NCI-H2029 (cell line): Measurements from ENCODE around the gene GAGE13.
"Not testable (repeated sequence)": the region's sequence is repeated elsewhere in the genome, so short reads cannot be mapped to it uniquely, and the experiment has no call there.

Experiments used
- DNase-seq: peaks from one replicate; lab custom pipeline; 2025; lab: John Stamatoyannopoulos, UW

Gene GAGE13

DNA sequence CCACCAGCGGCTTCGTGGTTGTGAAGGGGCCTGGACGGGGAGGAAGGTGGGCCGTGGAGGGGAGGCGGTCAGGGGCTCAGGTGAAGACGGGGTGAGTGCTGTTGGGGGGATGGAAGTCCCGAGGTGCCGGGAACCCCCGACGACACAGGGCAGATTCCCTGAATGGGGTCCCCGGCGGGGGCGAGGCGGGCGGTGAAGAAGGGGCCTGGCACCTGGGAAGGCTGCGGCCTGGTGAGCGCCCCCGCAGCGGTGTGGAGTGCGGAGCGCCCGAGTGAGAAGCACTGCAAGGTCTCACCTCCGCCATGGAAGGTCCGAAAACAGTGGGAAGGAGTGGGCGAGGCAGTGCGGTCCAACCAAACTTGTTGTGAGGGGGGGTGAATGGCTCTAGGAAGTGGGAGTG, 459 bp downstream of the GAGE13 start:
- DNase-seq = not testable (repeated sequence)

DNA sequence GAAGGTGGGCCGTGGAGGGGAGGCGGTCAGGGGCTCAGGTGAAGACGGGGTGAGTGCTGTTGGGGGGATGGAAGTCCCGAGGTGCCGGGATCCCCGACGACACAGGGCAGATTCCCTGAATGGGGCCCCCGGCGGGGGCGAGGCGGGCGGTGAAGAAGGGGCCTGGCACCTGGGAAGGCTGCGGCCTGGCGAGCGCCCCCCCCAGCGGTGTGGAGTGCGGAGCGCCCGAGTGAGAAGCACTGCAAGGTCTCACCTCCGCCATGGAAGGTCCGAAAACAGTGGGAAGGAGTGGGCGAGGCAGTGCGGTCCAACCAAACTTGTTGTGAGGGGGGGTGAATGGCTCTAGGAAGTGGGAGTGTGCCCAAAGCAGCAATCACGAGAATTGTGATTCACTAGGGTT, 10.1 kb downstream of the GAGE13 start:
- not testable (repeated sequence) for DNase-seq

DNA sequence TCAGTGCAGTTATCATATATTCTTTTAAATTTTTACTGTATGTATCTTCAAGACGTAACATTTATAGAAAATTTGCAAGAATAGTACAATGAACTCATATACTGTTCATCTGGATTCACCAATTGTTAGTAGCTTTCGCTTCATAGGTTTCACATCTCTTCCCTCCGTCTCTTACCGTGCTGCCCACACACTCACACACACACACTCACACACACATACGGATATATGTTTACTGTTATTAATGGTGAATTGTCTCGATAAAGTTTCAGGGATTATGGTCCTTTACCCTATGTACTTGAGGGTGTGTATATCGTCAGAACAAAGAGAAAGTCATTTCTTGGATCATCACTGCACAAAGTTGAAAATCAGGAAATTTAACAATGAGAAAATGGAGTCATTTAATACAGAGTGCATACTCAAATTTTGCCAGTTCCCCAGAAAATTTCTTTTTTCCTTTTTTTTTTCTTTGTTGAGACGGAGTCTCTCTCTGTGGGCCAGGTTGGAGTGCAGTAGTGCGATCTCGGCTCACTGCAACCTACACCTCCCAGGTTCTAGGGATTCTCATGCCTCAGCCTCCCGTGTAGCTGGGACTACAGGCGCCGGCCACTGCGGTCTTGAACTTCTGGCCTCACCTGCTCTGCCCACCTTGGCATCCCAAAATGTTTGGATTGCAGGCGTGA, 13.3 kb downstream of the GAGE13 start:
- DNase-seq = not testable (repeated sequence)

DNA sequence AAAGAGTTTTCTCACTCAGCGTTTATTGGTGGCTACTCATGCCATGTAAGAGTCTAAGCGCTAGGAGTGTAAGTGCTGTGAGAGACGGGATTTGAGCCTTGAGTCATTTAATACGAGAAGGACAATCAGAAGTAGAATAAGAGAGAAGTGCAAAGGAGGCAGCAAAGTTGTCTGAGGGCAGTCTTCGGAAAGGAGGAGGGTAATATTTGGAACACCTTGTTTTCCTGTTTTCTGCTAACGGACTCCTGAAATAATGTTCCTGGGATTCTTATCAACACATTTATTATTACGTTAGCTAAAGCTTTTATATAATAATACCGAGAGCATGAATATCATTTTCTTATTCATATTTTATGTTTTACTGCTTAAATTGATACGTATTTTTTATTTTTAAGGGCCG, 14.0 kb downstream of the GAGE13 start:
- DNase-seq = not testable (repeated sequence)

DNA sequence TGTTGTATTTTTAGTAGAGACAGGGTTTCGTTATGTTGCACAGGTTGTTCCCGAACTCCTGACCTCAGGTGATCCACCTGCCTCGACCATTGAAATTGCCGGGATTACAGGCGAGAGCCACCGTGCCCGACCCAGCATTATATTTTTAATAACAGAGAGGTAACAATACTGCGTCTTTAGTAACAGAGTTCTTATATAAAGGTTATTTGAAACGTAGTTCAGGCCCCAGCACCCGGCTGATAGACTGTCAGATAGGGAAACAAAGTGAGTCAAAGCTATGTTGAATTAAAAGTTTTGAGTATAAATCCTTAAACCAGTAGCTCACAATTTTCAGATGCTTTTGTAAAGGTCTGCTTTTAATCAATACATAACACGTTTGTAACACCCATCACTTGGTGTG, 14.8 kb downstream of the GAGE13 start:
- DNase-seq = not testable (repeated sequence)
